Upper lobe of left lung (tissue), 4 donors: Measurements from ENCODE around the gene CEP57.

ENCODE experiments used
- CTCF ChIP-seq, 6 experiments: fragments of 450-650 bp in 4 of 6; fragments of 200-600 bp in 2 of 6; sonication (generic) in 2 of 6; IDR thresholded peaks; one replicate each; pipeline ENCODE4 v1.5.1; 2016 to 2019; ENCODE audit warnings: antibody characterized with exemption in 6 of 6
- EP300 ChIP-seq, 4 donors: sonication (generic); formaldehyde crosslinking; IDR thresholded peaks; one replicate each; pipeline ENCODE4 v1.5.1; 2017; ENCODE audit warnings: antibody characterized with exemption in 4 of 4, control low read depth in 2 of 4
- POLR2A ChIP-seq, 4 donors: fragments of 450-650 bp; IDR thresholded peaks; one replicate each; pipeline ENCODE4 v1.5.1; 2016 to 2017; ENCODE audit warnings: antibody characterized with exemption in 4 of 4, mild to moderate bottlenecking in 2 of 4
- POLR2AphosphoS5 ChIP-seq, 2 donors: sonication (generic); formaldehyde crosslinking; IDR thresholded peaks; one replicate each; pipeline ENCODE4 v1.5.1; 2017; ENCODE audit warnings: antibody characterized with exemption in 2 of 2

GRCh38 chr11:95803973-95804372 lies 13.7 kb downstream of the CEP57 start:
- TF ChIP-seq CTCF (IDR thresholded peaks at IDR 0.05), result no peak
- TF ChIP-seq POLR2AphosphoS5 (IDR thresholded peaks at IDR 0.05), result no peak
- TF ChIP-seq POLR2A (IDR thresholded peaks at IDR 0.05), result no peak
- no peak for TF ChIP-seq EP300 (IDR thresholded peaks at IDR 0.05)
